Activated CD8-positive, alpha-beta memory T cell treated with anti-CD3 and anti-CD28 coated beads for 1 hour (primary cell): ENCODE measurements around the gene SPINK9.

Experiments used
- DNase-seq, 2 donors: peaks; one replicate each; pipeline ENCODE4 v3.0.0-alpha.2; 2020; ENCODE audit warnings: low read depth in 1 of 2; ENCODE audit errors: extremely low read depth in 1 of 2

Gene SPINK9

DNA sequence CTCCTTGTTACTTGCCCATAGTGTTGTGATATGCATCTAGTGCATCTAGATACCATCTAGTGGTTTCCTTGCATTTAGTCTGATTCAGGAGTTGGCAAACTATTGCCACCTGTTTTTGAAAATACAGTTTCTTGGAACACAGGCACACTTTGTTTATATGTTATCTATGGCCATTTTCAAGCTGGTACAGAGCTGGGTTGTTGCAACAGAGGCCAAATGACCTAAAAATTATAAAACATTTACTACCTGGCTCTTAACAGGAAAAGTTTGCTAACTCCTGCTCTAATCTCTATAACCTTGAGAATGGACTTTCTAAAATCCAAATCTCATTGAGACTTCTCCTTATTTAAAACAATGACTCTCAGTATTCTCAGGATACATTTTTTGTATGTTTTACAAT is 29.0 kb downstream of the SPINK9 start:
- DNase-seq: no peak

DNA sequence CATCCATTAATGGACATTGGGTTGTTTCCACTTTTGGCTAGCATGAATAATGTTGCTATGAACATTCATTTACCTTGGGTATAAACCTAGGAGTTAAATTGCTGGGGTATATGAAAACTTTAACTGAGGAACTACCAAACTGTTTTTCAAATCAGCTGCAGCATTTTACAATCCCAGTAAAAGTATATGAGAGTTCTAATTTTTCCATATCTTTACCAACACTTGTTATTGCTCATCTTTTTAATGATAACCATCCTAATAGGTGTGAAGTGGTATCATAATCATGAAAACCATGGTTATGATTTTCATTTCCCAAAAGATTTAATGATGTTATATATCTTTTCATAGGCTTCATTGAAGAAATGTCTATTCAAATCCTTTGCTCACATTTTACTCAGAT is 32.9 kb downstream of the SPINK9 start:
- DNase-seq: no peak

DNA sequence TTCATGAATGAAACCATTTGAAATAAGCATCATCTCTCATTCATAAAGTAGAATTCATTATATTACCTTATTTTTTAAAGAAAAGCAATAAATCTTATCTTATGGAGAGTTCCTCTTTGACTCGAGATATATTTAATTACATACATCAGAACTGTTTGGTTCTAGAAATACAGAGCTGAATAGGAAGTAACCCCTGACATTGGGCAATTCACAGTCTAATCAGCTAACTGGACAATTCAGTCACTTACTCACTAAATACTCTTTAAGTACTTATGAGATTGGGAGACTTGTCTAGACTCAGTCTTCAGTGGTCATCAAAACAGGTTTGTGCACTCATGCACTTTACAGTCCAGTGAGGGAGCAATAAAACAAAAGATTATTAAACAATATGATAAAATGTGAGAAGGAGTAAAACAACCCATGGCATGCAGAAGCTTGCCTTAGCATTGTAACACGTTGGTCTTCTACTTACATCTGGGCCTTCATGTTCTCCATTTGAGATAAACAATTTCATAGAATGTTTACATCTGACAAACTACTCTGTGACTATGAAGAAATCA is 36.9 kb downstream of the SPINK9 start:
- DNase-seq: no peak

DNA sequence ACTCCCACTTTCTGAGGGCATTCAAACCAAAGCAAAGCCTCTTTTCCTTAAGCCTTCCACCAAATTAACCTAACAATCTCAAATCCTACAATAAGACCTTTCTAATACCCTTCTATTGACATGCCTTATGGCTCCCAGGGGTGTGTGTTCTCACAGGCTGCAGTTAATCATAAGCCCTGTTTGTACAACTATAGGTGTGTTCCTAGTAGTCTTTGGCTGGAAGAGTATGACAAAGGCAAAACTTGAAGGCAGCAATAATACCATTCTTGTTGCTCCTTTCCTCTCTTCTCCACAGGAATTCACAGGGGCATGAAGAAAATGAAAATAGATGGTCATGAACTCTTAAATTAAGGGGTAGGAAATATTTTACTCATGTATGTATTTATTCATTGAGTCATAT is 37.5 kb downstream of the SPINK9 start:
- no peak for DNase-seq

DNA sequence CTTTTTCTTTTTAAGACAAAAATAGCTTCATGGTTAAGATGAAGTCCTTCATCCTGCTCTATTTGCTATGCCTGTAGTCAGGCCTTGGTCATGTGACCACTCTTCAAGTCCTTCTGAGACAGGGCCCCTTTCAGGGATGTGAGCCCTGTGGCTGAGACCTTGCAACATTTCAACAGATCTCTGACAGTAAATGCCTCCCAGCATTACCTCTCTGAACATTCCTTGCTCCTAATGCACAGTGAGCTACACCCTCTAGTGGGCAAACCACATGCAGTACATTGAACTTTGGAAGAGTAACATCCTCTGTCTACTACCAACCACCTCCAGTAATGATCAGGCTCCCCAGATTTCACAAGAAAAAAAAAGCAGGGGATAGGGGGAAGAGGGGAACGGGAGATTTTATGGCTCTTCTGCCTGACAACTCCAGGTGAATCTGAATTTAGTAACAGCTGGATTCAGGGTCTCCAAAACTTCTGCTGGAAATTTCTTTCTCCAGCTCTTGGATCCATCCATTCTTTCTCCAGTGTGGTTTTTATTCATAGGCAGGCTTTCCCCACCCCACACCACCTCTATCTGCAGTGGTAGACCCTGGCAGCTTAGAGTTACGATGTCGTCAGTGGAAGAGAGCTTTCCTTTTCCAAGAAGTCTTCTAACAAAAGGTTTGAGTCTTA is 39.5 kb downstream of the SPINK9 start:
- no peak for DNase-seq

DNA sequence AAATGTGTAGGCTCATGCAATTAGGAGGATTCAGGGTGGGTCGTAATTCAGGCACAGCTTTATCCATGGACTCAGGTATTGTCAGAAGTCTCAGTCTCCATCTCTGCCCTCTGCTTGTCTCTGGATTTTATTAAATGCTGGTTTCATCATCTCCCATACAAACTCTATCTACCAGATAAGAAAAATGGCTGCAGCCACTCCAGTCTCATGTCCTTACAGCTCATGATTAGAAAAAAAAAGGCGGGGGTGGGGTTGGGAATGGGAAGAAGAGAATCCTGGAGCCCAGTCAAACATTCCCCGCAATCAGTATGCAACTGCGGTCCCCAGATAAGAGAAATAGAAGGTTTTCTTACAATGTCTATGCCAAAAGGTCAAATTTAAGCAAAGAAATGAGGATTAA is 40.8 kb downstream of the SPINK9 start:
- no peak for DNase-seq

DNA sequence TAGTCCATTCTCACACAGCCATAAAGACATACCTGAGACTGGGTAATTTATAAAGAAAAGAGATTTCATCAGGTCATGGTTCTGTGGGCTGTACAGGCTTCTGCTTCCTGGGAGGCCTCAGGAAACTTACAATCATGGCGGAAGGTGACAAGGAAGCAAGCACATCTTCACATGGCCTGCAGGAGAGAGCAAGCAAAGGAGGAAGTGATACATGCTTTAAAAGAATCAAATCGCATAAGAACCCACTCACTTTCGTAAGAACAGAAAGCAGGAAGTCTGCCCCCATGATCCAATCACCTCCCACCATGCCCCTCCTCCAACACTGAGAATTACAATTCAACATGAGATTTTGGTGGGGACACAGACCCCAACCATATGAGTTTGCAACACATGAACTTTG is 43.3 kb downstream of the SPINK9 start:
- no peak for DNase-seq

DNA sequence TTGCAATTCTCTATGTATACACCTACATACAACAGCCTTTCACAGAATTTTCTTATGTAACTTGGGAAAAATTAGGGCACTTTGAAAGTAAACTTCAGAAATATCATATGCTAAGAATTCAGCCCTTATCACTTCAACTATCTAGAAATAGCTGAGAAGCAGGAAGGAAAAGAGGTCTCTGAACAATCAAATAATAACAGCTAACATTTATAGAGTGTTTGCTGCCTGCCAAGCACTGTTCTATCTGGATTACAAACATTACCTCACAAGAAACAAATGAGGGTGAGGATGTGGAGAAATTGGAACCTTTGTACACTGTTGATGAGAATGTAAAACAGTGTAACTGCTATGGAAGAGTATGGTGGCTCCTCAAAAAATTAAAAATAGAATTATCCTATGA is 44.0 kb downstream of the SPINK9 start:
- no peak for DNase-seq

DNA sequence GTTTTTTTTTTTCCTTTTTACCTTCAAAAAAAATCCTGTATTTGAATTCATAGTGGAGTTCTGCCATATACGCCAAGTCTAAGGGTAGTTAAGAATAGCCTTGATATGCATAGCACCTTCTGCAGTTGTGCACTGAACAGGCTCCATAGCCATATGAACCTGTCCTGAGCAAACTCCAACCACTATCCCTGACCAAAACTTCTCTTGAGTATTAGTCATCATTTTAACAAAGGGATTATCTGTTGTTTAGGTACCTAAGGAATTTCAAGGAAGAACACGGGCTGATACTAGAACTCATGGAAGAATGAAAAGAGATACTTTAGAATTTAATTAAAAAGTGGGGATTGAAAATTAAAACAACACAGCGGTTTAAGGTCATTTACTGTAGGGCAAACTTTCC is 46.5 kb downstream of the SPINK9 start:
- no peak for DNase-seq

DNA sequence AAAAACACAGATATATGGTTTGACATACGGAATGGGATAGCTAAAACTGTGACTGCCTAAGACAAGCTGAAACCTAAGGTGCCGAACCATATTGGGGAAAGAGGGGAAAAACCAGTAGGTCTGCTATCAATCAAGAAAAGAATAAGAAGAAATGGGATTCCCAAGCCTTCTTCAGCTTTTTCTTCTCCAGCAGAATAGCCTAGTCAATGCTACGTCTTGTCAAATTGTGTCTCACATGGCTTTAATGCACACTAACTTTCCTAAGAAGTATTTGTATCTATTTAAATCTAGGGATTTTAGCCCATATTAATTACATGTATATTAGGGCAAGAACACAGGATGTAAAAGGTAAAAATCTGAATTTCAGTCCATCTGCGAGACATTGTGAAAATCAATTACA is 47.6 kb downstream of the SPINK9 start:
- DNase-seq: no peak

DNA sequence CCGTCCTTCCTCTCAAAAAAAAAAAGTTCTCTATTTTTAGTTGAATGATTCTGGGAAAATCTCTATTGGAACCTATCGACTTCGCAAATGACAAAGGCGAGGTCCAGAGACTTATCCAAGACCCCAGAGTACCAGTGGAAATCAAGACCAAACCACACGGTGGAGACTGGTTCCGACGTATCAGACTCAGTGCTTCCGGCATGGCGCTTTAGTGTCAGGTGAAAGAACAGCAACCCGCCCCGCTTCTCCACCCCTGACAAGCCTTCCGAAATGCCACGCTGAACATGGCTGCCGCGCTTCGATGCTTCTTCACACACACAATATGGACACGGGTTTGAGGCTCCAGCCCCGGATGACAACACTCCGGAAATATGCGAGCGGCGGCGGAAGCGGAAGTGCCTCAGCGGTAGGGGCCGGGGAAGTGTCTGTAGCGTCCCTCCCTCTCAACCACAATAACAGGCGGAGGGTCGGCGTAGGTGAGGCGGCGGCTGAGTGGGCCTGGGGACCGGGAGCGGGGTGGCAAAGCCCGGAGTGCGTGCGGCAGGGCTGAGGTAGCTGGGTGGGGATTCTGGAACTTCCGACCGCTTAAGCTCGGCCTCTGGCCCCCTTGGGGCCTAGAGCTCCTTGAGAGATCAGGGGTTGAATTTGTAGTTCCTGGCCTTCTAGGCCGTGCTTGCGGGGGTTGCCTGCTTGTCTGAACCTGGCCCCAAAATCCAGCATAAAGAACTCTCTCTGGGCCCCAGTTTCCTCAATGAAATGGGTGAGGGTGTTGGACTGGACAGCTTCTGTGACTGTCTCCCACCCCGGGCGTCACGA is 48.4 kb downstream of the SPINK9 start, which contains the start of gene FBXO38:
Gene FBXO38, plus strand, starts transcription at position 395 of the 816 bp plus-strand sequence. CDS start 10,819 bp downstream, outside the sequence.
- peak; percentile 91 to 97 for DNase-seq

DNA sequence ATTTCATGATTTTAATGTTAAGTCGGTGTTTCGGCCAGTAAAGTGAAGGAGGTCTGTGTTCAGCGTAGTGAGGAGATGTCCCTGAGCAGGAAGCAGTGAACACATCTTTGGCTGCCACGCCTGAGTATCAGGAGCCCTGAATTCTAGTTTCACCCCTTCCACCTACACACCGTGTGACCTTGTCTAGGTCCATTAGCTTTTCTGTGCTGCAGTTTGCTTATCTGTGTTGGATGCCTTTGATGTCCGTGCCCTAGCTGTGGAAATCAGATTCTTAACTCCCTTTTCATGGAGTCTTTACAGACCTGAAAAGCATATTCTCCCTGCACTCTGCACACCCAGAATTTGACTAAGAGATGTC is 49.0 kb downstream of the SPINK9 start:
- no peak for DNase-seq

DNA sequence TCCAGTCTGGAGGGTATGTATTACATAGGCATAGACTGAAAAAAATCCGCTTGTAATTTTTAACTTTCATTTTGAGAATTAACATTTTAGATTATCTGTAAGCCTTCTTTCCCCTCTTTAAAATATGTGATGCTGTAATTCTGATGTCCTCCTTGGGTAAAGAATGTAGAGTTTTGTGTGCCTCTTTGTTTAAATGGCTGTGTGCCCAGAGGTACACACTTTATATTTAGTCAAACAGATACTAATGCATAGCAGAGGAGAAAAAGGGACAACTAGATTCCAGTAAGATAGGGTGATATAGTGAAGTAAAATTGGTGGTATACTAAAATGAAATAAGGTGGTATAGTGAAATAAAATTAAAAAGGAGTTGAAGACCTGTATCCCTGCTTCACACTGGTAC is 49.7 kb downstream of the SPINK9 start:
- no peak for DNase-seq

DNA sequence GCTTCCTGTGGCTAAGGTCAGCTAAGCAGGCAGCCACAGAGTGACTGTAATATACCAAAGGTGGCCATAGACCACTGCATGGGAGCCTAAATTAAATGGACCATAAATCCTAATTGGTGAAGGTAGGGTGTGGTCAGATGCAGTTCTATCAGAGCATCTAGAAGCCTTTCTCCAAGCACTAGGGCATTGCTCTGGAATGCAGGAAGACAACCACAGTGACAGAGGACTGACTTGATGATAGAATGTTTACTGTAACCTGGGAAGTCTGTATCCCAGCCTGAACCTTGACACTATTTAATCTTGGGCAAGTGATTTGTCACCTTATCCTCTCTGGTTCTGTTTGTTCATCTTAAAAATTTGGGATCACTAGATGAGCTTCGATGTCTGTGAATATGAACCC is 50.7 kb downstream of the SPINK9 start:
- DNase-seq: no peak

DNA sequence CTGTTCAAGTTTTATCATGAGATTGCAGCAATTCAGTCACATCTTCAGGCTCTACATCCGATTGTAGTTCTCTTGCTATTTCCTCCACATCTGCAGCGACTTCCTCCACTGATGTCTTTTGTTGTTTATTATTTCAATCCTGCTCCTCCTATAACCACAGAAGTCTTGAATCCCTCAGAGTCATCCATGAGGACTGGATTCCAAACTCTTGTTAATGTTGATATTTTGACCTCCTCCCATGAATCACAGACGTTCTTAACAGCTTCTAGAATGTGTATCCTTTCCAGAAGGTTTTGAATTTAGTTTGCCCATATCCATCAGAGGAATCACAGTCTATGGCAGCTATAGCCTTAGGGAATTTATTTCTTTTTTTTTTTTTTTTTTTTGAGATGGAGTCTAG is 52.0 kb downstream of the SPINK9 start:
- DNase-seq: no peak

DNA sequence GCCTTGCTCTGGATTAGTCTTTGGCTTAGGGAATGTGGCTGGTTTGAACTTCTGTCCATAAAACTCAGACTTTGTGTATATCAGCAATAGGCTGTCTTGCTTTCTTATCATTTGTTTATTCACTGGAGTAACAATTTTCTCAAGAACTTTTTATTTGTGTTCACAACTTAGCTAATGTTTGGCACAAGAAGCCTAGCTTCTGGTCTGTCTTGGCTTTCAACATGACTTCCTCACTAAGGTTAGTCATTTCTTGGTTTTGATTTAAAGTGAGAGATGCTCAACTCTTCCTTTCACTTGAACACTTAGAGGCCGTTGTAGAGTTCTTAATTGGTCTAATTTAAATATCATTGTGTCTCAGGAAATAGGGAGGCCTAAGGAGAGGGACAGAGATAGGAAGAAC is 53.3 kb downstream of the SPINK9 start:
- no peak for DNase-seq
